Measurements from ENCODE around the gene NPC1. TPM values are rescaled to one million over a fixed set of nuclear protein-coding genes. Genes with fewer than 3 reads are reported as not detected.

NPC1 gene
- total and polyA plus RNA-seq, 2 of the 8 experiments (the other 6 are each of a cell fraction or from before 2014, with no cell fraction given) = 34.1 to 39.5 TPM

- TF ChIP-seq CHD7 (IDR thresholded peaks at IDR 0.05; ENCODE audit: insufficient replicate concordance, low read length) (no peak), MAX (IDR thresholded peaks at IDR 0.05) (no peak), HDAC6 (IDR thresholded peaks at IDR 0.05; ENCODE audit: low read depth, low read length) (no peak), USF2 (IDR thresholded peaks at IDR 0.05; ENCODE audit: low read length) (no peak), TBP (IDR thresholded peaks at IDR 0.05; ENCODE audit: low read depth, low read length) (no peak), CHD1 (IDR thresholded peaks at IDR 0.05; ENCODE audit: low read depth, low read length) (no peak)
These were observed 13.3 kb downstream of the NPC1 start (continued) for GRCh38 chr18:23573020-23573419.

All from H1 (cell line).